HG03095 (cell line): ENCODE results near the gene MYG1.
A peak's percentile ranks its signal among the peaks of the same experiment; 100 is the strongest.
"Not testable (repeated sequence)": the region's sequence is repeated elsewhere in the genome, so short reads cannot be mapped to it uniquely, and the experiment has no call there.

Experiments used
- ATAC-seq: cut with Tn5 transposase; IDR thresholded peaks from one replicate; pipeline ENCODE4 v1.9.1; 2021; ENCODE audit warnings: moderate library complexity; ENCODE audit not compliant: unreplicated experiment

The MYG1 gene

DNA sequence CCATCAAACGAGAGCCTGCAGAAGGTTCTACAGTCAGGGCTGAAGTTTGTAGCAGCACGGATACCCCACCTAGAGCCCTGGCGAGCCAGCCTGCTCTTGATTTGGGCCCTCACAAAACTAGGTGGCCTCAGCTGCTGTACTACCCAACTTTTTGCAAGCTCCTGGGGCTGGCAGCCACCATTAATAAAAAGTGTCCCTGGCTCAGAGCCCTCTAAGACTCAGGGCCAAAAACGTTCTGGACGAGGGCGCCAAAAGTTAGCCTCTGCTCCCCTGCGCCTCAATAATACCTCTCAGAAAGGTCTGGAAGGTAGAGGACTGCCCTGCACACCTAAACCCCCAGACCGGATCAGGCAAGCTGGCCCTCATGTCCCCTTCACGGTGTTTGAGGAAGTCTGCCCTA lies 13.0 kb upstream of the MYG1 start:
- ATAC-seq, result no peak

DNA sequence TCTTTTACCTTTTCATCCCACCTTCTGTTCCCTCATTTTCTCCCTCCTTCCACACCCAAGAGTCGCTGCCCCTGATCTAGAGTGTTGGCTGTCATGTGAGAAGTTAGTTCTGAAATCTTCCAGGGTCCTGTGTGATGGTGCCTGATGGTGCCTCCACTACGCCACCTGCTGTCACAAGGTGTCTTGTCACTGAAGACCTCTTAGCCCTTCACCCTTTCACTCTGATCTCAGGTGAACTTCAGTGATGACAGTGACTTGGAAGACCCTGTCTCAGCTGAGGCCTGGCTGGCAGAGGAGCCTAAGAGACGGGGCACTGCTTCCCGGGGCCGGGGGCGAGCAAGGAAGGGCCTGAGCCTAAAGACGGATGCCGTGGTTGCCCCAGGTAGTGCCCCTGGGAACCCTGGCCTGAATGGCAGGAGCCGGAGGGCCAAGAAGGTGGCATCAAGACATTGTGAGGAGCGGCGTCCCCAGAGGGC lies 11.7 kb upstream of the MYG1 start:
- no peak for ATAC-seq

DNA sequence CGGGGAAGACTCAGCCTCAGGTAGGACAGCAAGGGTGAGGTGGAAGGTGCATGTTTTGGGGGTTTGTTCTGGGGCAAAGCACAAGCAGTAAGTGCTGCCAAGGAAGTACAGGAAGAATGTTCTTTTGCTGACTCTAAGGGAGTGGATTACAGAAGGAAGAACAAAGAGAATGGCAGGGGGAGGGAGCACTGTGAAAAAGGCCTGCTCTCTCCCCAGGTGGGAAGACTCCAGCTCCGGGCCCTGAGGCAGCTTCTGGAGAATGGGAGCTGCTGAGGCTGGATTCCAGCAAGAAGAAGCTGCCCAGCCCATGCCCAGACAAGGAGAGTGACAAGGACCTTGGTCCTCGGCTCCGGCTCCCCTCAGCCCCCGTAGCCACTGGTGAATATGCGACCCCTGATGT lies 11.2 kb upstream of the MYG1 start:
- ATAC-seq, result no peak

DNA sequence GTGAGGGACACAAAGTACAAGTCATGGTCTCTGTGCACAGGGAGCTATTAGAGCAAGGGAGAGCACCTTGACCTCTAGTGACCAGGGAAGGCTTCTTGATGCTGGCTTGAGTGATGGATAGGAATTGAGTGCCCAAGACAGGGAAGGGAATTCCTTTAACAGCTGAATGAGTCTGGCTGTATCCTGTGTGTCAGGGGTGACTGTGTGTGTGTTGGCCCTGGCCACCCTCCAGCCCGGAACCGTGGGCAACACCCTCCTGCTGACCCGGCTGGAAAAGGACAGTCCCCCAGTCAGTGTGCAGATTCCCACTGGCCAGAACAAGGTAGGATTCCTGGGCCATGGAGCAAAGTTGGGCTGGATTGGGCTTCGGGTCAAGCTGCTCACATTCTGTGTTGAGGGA lies 9.6 kb upstream of the MYG1 start:
- ATAC-seq, result no peak

DNA sequence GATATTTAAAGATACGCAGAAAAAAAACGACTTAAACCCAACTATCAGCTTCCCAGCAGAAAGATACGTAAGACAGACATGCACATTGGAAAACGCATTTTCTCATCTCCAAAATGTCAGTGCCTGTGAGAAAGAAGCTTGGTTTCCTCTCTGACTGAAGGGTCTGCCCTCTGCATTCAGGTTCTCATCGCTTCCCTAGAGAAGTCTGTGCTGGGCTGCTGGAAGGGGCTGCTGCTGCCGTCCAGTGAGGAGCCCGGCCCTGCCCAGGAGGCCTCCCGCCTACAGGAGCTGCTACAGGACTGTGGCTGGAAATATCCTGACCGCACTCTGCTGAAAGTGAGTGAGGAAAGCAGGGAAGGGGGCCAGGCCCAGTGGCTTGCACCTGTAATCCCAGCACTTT lies 8.8 kb upstream of the MYG1 start:
- ATAC-seq, result no peak

DNA sequence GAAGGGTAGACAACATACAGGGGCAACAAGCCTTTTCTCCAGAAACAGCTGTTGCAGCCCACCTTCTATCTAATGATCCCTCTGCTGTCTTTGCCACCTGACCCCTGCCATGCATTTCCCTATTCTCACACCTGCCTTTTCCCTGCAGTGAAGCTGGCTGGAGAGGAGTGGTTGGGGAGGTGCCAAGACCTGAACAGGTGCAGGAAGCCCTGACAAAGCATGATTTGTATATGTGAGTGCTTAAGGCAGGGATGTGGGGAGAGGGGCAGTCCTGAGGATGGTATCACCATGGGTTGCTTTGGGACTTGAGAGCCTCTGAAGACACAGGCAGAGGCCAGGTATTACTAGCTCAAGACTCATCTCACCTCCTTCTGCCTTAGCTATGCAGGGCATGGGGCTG lies 7.1 kb upstream of the MYG1 start:
- ATAC-seq, result no peak

DNA sequence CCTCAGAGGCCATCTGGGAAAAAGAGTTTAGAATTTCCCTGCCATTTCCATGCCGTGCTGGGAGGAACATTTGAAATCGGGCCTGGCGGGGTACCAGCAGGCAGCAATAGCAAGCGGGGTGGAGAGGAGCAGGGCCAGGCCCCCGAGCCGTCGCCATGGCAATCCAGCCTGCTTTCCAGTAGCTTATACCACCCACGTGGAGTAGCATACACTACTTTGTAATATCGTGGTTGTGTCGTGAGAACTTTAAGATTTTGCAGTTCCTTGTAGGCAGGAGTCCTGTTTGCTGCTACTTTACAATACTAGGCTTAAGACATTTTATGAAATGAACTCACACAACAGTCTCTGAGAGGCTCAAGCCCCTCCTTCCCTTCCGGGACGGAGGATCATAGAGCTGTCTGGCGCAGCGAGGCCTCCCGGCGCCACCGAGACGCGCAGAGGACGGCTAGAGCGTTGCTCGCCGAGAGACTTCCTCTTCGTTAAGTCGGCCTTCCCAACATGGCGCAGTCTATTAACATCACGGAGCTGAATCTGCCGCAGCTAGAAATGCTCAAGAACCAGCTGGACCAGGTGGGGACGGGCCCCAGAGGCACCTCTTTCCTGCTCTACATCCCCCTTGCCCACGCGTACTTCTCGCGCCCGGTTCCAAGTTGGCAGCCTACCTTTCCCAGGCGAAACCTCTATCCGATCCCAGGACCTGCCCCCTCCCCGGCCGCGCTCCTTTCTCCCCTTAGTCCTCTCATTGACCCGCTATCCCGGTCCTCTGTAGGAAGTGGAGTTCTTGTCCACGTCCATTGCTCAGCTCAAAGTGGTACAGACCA lies 4.2 kb upstream of the MYG1 start, which contains the start of gene PFDN5:
TSS of gene PFDN5 (plus strand) at position 473 of the 821 bp plus-strand sequence. CDS start at position 499, 26 bp downstream.
- peak; percentile 72 for ATAC-seq

DNA sequence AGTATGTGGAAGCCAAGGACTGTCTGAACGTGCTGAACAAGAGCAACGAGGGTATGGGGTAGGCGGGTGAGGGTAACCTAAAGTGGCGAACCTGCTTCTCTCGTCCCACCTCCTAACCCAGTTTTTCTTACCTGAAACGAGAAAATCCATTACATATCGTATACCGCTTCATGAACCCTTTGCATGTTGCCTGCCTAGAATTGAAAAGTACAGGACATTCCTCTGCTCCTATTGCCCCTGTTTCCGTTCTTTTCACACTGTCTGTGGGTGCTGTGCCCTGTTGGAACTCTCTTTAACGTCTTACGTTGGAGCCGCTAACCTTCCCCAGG lies 3.6 kb upstream of the MYG1 start:
- ATAC-seq, result no peak

DNA sequence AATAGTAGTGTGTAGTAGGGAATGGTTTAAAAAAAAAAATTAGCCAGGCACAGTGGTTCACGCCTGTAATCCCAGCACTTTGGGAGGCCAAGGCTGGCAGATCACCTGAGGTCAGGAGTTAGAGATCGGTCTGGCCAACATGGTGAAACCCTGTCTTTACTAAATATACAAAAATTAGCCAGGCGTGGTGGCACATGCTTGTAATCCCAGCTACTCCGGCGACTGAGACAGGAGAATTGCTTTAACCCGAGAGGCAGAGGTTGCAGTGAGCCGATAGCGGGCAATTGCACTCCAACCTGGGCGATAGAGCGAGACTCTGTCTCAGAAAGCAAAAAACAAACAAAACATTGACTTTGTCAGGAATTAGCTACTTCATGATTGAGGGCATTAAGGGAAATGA lies 2.4 kb upstream of the MYG1 start:
- not testable (repeated sequence) for ATAC-seq

DNA sequence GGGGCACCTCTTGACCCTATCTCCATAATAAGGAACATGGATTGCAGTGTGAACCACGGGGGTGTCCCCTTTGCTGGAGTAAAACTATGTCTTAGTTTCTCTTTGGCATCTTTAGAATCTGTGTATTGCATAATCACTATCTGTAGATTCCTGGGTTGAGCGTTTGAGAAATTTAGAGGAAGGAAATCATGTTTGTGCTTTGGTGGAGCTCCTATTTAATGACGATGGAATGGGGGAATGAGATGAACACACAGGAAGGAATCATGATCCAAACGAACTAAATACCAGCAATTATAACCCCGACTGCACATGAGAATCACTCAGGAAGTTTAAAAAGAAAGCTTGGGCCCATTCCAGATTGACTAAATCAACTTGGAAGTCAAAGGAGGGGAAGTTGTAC lies 1.3 kb upstream of the MYG1 start:
- ATAC-seq, result no peak

DNA sequence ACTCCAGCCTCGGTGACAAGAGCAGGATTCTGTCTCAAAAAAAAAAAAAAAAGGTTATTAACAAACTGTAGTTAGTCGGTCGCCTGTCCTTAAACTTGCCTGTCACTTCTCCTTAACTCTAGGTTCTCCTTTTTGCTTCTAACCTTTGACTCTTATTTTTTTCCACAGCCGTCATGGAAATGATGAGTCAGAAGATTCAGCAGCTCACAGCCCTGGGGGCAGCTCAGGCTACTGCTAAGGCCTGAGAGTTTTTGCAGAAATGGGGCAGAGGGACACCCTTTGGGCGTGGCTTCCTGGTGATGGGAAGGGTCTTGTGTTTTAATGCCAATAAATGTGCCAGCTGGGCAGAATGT lies 418 bp upstream of the MYG1 start:
- peak; percentile 2 for ATAC-seq

DNA sequence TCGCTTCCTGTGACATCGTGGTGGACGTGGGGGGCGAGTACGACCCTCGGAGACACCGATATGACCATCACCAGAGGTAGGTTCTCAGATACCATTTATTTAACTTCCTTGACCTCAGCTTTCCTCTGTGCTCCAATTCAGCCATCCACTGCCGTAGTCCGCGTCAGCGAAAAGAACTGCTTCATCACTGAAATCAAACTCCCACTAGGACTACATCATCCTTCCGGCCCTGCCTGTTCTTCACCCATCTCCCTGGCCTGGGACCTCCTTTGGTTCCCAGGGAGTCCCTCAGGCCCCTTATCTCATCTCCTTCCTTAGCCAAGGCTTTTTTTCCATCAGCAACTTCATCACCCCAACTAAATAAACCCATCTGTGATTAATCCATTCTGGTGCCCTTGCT lies 692 bp downstream of the MYG1 start:
- ATAC-seq, result no peak

DNA sequence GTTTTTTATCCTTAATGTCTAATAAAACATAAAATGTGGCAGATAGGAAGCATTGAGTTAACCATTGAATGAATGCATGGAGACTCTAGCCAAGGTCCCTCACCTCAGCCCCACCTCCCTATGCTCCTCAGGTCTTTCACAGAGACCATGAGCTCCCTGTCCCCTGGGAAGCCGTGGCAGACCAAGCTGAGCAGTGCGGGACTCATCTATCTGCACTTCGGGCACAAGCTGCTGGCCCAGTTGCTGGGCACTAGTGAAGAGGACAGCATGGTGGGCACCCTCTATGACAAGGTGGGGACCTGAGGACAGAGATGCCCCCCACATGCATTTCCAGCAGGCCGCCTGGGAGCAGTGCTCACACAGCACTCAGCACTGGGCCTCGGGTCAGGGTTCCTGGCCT lies 3.4 kb downstream of the MYG1 start:
- no peak for ATAC-seq

DNA sequence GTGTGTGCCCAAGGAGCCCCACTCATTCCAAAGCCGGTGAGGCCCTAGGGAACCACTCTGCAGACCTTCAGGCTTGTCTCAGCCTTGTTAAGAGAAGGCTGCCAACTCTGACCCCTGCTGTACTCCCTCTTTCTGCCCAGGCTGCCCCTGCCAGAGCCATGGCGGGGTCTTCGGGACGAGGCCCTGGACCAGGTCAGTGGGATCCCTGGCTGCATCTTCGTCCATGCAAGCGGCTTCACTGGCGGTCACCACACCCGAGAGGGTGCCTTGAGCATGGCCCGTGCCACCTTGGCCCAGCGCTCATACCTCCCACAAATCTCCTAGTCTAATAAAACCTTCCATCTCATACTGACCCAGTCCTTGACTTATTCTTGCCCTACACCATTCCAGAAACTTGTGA lies 7.3 kb downstream of the MYG1 start:
- no peak for ATAC-seq

DNA sequence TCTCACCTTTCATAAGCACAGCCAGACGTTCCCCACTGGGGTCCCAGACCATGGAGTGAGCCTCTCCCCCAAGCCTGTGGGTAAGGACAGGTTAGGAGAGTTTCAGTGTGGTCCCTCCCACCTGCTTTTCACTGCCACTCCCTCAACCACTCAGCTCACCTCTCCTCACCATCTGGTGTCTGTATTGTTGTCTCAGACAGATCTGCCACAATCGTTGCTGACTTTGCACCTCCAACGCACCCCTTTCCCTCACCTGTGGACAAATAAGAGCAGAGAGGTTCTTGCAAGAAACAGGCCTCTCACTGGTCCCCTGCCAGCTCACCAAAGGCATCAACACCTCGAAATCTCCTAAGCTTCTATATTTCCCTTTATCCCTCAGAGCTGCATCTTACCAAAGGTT lies 8.8 kb downstream of the MYG1 start:
- ATAC-seq, result no peak

DNA sequence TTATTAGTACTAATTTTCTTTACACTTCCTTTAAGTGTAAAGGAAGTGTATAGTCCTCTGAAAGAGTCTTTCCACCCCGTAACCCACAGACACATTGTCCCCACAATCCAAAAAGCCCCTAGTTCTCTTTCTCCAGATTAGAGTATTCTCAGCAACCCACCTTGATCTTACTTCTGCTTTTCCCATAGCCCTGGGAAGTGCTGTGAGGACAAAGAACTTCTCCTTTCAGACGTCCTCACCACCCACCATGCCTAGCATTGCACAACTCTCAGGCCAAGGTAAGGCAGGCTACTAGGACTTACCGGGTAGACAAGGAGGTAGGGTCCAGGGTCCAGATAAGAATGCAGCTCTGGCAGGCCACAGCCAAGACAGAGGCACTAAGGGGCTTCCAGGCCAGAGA lies 14.5 kb downstream of the MYG1 start:
- no peak for ATAC-seq

DNA sequence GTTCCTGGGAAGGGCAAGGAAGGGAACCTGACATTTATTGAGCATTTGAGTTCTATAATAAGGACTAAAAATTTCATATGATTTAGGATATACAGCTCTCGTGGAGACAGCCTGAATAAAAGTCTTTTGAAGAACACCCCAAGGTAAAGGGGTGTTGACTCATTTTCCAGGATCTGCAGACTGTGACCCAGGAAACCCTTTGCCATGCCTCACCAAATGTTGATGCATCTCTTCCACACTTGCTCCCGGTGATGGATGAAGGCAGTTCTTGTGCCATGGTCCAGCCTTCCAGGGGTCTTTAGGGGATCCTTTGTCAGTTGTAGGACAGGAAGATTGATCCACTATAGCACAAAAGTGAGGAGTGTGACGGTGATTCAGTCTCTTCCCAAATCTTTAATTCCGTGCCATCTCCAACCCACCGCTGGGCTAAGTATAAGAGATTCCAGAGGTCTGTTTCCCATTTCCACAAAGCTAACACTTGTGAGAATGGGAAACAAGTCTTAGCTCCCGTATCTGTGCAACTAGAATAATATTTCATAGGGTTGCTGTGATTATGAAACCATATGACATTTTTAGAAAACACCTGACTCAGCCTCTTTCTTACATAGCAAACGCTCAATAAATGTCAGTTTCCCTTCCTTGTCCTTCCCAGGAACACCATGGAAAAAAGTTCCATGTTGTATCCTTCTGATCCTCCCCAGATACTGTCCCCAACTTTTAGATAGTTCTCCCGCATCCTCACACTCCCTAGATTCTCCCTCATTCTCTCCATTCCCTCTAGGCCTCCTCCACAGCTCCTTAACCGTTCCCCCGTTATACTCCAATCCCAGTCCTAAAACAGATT lies 21.1 kb downstream of the MYG1 start:
- no peak for ATAC-seq

DNA sequence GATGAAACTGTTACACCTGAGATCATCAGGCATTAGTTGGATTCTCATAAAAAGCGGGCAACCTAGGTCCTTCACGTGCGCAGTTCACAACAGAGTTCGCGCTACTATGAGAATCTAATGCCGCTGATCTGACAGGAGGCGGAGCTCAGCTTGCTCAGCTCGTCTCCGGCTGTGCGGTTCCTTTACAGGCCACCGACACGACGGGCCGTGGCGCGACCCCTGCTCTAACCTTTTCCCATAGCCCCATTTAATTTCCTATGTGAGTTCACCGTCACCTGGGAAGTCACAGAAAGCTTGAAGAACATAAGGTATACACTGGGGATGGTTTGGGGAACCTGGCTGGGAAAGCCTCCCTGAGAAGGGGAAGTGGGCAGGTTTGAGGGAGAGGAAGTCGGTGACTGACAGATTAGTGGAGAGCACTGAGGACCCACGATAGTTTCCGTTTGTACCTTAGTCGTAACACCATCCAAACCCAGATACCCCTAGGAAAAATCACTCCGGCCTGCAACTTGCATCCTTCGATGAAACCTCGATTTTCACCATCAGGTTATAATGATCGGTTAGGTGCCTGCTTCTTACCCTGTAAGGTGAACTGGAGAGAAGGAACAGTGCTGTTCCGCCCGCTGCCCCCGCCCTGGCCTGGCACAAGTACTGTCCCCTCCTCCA lies 24.8 kb downstream of the MYG1 start:
- no peak for ATAC-seq

DNA sequence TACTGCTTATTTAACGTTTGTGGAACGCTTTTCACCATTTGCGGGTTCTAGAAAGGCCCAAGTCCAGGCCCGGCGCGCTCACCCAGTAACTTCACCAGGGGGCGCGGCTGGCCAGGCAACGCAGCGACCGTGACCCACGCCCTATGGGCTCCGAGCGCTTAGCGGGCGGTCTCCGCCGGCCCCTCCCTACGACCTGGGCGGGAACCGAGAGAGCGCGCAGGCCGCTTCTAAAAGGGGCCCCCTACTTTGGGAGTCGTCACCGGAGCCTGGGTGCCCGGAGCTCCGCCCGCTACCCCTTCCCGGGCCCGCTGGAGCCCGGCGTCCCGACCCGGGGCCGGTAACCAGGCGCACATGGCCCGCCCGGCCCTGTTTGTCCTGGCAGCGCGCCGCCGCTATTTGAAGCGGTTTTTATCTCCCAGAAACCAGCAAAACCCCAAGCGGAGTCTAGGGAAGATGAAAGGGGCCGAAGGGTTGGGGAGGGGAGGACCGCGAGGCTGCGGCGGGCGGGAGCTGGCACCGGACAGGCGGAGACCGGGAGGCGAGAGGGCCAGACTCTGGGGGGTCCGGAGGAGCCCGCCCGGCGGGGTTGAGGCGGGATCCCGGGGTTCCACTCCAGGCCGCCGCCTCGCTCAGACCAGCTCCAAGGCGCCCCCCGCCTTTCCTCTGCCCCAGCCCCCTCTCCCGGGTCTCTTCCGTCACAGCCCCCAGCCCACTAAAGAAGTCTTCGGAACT lies 25.4 kb downstream of the MYG1 start:
- ATAC-seq, result peak; percentile 57

DNA sequence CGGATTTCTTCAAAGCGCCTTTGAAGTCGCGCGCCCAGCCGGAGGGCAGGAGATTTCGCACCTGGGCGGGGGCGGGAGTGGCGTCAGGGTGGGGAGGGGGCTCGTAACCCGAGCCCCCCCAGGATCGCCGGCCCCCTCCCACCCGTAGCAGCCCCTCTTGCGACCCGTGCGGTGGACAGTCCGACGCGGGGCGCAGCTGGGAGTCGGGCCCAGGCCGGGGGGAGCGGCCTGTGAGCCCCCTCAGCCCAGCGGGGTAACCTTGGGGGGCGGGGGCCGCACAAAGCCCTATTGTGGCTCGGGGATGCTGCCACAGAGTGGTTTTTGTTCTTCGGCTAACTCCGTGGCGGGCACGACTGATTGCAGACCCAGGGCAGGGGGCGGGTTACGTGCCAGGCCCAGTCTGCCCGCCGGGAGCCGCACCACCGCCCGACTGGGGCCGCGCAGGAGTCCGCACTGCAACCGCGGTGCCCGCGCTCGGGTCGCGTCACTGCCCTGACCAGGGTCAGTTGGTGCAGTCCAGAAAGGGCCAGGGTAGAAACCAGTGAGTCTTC lies 26.1 kb downstream of the MYG1 start:
- ATAC-seq, result no peak
